Epithelial cell of proximal tubule (primary cell): Measurements from ENCODE around the gene AKAP13. TPM values are rescaled to one million over a fixed set of nuclear protein-coding genes. Genes with fewer than 3 reads are reported as not detected.

Experiments used
- DNase-seq: peaks from one replicate; pipeline ENCODE4 v3.0.0-alpha.2; 2011; ENCODE audit warnings: low read depth
- H3K4me3 ChIP-seq: 2 replicates; pipeline ENCODE4 v1.5.1; 2011; ENCODE audit warnings: low read depth, mild to moderate bottlenecking, low read length
- total RNA-seq: library from RNA; depleted of rRNA; stranded (reverse); fragments of >200 nt; gene quantifications from 2 replicates; pipeline ENCODE4 v1.2.3, GENCODE V29; 2015
- TF ChIP-seq, protein P1 (sequence below): conservative IDR thresholded peaks from 2 replicates; pipeline ENCODE4 v1.5.1; 2012; ENCODE audit warnings: low read depth, mild to moderate bottlenecking, low read length

AKAP13 gene
- total RNA-seq, 1 donor from 2014 or later = 40.9 TPM

DNA sequence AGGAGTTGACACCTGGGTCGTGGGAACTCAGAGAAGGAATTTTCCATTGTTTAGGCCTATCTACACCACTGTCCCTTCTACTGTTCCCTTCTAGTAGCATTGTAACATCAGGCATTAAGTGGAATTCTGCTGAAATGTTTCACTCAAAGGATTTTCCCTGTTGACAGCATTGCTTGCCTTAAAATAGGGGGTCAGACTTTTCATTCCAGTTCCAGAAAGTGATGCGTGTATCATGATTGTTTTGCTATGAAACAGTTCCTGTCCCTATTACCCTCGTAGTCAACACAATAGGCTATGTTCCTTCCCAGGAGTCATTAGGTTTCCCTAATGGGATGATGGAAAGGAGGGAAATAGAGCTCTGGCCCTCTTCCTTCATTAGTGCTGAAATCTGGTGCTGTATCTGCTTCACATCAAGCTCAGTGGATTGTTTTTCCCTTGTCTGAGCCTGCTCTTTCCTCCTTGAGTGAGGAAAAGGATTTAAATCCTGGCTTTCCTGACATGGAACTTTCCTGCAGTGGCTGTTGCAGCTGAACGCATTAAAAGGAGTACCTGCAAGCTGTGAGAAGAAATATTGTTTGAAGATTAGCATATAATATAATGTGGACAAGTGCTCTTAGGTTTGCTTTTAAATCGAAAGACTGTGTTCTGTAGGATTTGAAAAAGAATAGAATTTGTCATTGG, 218.5 kb downstream of the AKAP13 start:
- no peak for DNase-seq
- no peak overlapping the region for H3K4me3 ChIP-seq
- TF ChIP-seq, protein P1, sequence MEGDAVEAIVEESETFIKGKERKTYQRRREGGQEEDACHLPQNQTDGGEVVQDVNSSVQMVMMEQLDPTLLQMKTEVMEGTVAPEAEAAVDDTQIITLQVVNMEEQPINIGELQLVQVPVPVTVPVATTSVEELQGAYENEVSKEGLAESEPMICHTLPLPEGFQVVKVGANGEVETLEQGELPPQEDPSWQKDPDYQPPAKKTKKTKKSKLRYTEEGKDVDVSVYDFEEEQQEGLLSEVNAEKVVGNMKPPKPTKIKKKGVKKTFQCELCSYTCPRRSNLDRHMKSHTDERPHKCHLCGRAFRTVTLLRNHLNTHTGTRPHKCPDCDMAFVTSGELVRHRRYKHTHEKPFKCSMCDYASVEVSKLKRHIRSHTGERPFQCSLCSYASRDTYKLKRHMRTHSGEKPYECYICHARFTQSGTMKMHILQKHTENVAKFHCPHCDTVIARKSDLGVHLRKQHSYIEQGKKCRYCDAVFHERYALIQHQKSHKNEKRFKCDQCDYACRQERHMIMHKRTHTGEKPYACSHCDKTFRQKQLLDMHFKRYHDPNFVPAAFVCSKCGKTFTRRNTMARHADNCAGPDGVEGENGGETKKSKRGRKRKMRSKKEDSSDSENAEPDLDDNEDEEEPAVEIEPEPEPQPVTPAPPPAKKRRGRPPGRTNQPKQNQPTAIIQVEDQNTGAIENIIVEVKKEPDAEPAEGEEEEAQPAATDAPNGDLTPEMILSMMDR = no peak

DNA sequence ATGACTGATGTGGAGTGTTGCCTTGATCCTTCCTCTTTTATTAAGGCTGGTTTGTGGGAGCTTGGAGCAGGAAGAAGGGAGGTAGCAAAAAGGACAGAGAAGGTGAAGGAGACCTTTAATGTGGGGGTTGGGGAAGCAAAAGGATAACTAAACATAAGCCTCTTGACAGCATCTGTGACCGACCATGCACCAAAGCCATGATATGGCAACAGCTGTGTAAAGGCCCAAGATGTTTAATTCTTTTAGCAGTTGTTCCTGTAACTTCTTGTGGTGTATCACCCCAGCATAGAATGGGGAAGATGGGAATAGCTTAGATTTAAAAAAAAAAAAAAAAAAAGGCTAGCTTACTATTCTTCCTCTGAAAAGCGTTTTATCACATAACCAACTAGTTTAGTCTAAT, 219.6 kb downstream of the AKAP13 start:
- no peak for DNase-seq
- TF ChIP-seq, protein P1 = no peak
- H3K4me3 ChIP-seq = no peak overlapping the region

GRCh38 chr15:85603160-85603559, 222.8 kb downstream of the AKAP13 start:
- no peak overlapping the region for H3K4me3 ChIP-seq
- DNase-seq = no peak
- TF ChIP-seq, protein P1 = no peak

DNA sequence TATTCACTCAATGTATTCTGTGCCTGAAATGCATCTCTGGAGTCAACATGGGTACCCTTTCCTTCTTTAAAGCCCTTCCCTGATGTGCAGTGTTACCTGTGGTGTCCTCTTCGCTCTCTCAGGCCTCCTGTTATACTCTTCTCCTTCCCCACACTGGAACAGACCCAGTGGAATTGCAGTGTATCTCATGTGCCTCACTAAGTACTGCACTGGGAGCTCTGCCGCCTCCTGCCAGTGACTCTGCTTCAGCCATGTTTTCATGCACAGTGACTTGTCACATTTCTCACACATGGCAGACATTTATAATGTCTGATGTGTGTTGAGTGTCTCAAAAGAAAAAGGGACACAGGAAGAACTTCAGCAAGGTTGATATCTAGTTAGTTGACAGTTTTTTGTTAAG, 223.3 kb downstream of the AKAP13 start:
- no peak overlapping the region for H3K4me3 ChIP-seq
- TF ChIP-seq, protein P1 = no peak
- DNase-seq = no peak

- TF ChIP-seq, protein P1 = no peak
- no peak overlapping the region for H3K4me3 ChIP-seq
- no peak for DNase-seq
Measured at GRCh38 chr15:85604194-85604593, 223.8 kb downstream of the AKAP13 start.

- no peak for DNase-seq
- no peak overlapping the region for H3K4me3 ChIP-seq
- TF ChIP-seq, protein P1 = no peak
Measured at GRCh38 chr15:85606738-85607137, 226.3 kb downstream of the AKAP13 start.
